GM18858 (cell line): ENCODE measurements around the gene RAET1G.

Experiments
- ATAC-seq: cut with Tn5 transposase; IDR thresholded peaks from one replicate; pipeline ENCODE4 v1.9.1; 2021; ENCODE audit not compliant: unreplicated experiment

The RAET1G gene

DNA sequence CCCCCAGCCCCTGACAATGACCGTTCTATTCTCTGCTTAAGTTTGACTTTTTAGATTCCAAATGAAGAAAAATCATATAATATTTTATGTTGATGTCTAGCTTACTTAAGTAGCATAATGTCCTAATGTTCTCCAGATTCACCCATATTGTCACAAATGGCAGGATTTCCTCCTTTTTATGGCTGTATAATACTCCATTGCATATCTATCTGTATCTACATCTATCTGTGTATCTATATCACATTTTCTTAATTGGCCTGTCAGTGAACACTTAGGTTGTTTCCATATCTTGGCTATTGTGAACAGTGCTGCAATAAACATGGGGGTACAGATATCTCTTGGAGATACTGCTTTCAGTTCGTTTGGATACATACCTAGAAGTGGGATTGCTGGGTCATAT is 51.7 kb downstream of the RAET1G start:
- ATAC-seq, result no peak

DNA sequence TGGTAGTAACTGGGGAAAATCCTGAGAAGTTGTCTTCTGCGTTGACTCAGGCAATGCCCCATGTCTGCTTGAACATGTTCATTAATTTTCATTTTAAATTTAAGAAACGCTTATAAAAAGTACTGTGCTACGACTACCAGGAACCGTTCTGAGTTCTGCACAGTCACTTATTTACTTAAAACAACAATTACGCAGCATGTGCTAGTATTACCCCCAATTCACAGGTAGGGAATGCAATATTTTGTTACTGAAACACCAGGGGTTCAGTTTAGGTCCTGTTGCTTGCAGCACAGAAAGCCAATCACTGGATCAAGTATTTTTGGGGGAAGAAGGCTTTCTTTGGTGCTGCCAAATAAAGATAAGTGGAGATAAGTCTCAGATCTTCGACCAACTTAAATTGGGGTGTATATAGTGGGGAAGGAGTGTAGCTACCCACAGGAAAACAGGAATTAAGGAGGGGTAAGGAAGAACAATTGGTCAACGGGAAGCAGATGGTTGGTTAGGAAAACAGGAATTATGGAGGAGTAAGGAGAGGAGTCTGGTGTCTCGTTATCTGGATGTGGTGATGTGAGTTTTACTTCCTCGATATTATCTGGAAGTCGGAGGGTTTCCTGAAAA is 53.5 kb downstream of the RAET1G start:
- ATAC-seq, result no peak

DNA sequence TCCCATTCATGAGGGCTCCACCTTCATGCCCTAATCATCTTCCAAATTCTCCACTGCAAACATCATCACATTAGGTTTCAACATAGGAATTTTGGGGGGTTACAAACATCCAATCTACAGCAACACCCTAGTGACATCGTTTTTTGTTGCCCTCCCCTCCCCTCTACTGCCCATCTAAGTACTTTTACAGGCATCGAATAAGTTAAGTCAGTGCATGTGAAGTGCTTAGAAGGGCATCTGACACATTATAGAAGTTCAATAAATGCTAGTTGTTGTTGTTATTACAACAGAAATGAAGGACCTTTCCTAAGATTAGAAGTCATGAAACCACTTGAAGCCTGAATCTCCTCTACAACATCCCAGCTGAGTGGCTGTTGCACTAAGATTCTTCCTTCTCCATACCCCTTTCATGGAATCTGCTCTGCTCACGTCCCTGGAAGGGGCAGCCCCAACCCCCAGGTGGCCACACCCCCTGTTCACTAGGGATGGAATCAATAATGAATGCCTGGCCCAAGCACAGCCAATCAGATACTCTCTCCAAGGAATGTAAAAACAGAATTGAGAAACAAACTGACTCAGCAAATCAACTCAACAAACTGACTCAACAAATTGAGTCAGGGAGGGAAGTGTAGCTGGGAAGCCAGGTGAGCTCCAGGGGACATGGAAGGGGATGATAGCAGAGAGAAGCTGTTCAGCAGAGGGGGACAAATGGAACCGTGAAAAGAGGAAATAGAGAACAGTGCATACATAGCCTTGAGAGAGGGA is 54.9 kb downstream of the RAET1G start:
- no peak for ATAC-seq
